ENCODE measurements around the gene VWA3B. TPM values are rescaled to one million over a fixed set of nuclear protein-coding genes. Genes with fewer than 3 reads are reported as not detected.

The VWA3B gene
- total RNA-seq, 1 donor from 2014 or later: 4.1 TPM

GRCh38 chr2:98084151-98084868, 2.7 kb upstream of the VWA3B start:
- Mint-ChIP-seq H3K4me3 (peak overlapping the region; percentile 59), H3K4me1 (ENCODE audit: unreplicated experiment) (peaks cover 18% of the 10 kb centered on the region), H3K36me3 (no peaks in the 10 kb centered on the region), H3K27ac (peak overlapping the region; percentile 43), H3K9me3 (no peaks in the 10 kb centered on the region), H3K27me3 (peaks cover 52% of the 10 kb centered on the region)
- no peak for DNase-seq (ENCODE audit: extremely low spot score, unreplicated experiment)
- no peak for TF ChIP-seq CTCF (conservative IDR thresholded peaks at IDR 0.05)

- peaks cover 53% of the 10 kb centered on the region for H3K27me3 Mint-ChIP-seq
Observed at GRCh38 chr2:98084869-98085238, 2.1 kb upstream of the VWA3B start.

GRCh38 chr2:98085649-98086048, 1.3 kb upstream of the VWA3B start:
- no peak for TF ChIP-seq CTCF (conservative IDR thresholded peaks at IDR 0.05)
- no peaks in the 10 kb centered on the region for H3K9me3 Mint-ChIP-seq
- peaks cover 55% of the 10 kb centered on the region for H3K27me3 Mint-ChIP-seq

More at GRCh38 chr2:98084869-98085238, 2.1 kb upstream of the VWA3B start:
- Mint-ChIP-seq H3K27ac (peak overlapping the region; percentile 43), H3K4me1 (ENCODE audit: unreplicated experiment) (peaks cover 18% of the 10 kb centered on the region), H3K4me3 (peak overlapping the region; percentile 59), H3K9me3 (no peaks in the 10 kb centered on the region), H3K36me3 (no peaks in the 10 kb centered on the region)
- no peak for DNase-seq (ENCODE audit: extremely low spot score, unreplicated experiment)
- no peak for TF ChIP-seq CTCF (conservative IDR thresholded peaks at IDR 0.05)

GRCh38 chr2:98087447-98088020, 567 bp downstream of the VWA3B start:
- peaks cover 58% of the 10 kb centered on the region for H3K27me3 Mint-ChIP-seq
- peak overlapping the region; percentile 59 for H3K27ac Mint-ChIP-seq
- peak overlapping the region; percentile 89 for H3K4me3 Mint-ChIP-seq
- no peak for TF ChIP-seq CTCF (conservative IDR thresholded peaks at IDR 0.05)
- peaks cover 14% of the 10 kb centered on the region for H3K4me1 Mint-ChIP-seq (ENCODE audit: unreplicated experiment)
- no peak for DNase-seq (ENCODE audit: extremely low spot score, unreplicated experiment)
- H3K36me3 Mint-ChIP-seq: no peaks in the 10 kb centered on the region
- no peaks in the 10 kb centered on the region for H3K9me3 Mint-ChIP-seq

More at GRCh38 chr2:98085649-98086048, 1.3 kb upstream of the VWA3B start:
- Mint-ChIP-seq H3K36me3 (no peaks in the 10 kb centered on the region), H3K4me1 (ENCODE audit: unreplicated experiment) (peaks cover 18% of the 10 kb centered on the region), H3K4me3 (peak overlapping the region; percentile 81), H3K27ac (peak overlapping the region; percentile 52)
- no peak for DNase-seq (ENCODE audit: extremely low spot score, unreplicated experiment)

- TF ChIP-seq CTCF (conservative IDR thresholded peaks at IDR 0.05): no peak
- Mint-ChIP-seq H3K27me3 (peaks cover 54% of the 10 kb centered on the region), H3K36me3 (no peaks in the 10 kb centered on the region), H3K9me3 (no peaks in the 10 kb centered on the region), H3K4me1 (ENCODE audit: unreplicated experiment) (peaks cover 14% of the 10 kb centered on the region), H3K27ac (peak overlapping the region; percentile 19), H3K4me3 (peak overlapping the region; percentile 89)
- DNase-seq (ENCODE audit: extremely low spot score, unreplicated experiment): no peak
Observed at GRCh38 chr2:98088261-98088660, 1.3 kb downstream of the VWA3B start.

Data from type B pancreatic cell (in vitro differentiated cells).